CD4-positive, alpha-beta memory T cell (primary cell): Measurements from ENCODE around the gene HIPK2. TPM values are rescaled to one million over a fixed set of nuclear protein-coding genes. Genes with fewer than 3 reads are reported as not detected.

ENCODE experiments used
- CTCF ChIA-PET: fragments of 350-600 bp; sonication (Branson Sonifier 250); formaldehyde crosslinking; loops from one replicate; lab custom pipeline; 2021; ENCODE audit warnings: inconsistent platforms; ENCODE audit not compliant: partially characterized antibody; lab: Charles Lee
- POLR2A ChIA-PET: fragments of 350-600 bp; sonication (Branson Sonifier 250); formaldehyde crosslinking; loops from one replicate; lab custom pipeline; 2021; ENCODE audit not compliant: partially characterized antibody; lab: Charles Lee
- DNase-seq, 5 donors: peaks; one replicate each; pipeline versions ENCODE4 v3.0.0 to v3.0.0-alpha.2; 2020 to 2022; ENCODE audit warnings: mixed read lengths in 1 of 5
- H3K27ac ChIP-seq: one replicate; pipeline ENCODE4 v1.7.0; 2013; ENCODE audit warnings: low read depth, low read length
- H3K27me3 ChIP-seq: 2 replicates; pipeline ENCODE4 v1.7.0; 2013; ENCODE audit warnings: mild to moderate bottlenecking, low read length, moderate library complexity; ENCODE audit not compliant: insufficient read depth
- H3K36me3 ChIP-seq: 2 replicates; pipeline ENCODE4 v1.7.0; 2013; ENCODE audit warnings: mild to moderate bottlenecking, low read length, moderate library complexity; ENCODE audit not compliant: insufficient read depth
- H3K4me1 ChIP-seq: 2 replicates; pipeline ENCODE4 v1.7.0; 2013; ENCODE audit warnings: mild to moderate bottlenecking, low read length, moderate library complexity; ENCODE audit not compliant: insufficient read depth
- H3K4me3 ChIP-seq, 2 donors: one replicate each; pipeline ENCODE4 v1.7.0; 2013; ENCODE audit warnings: low read length in 2 of 2, mild to moderate bottlenecking in 1 of 2
- H3K9me3 ChIP-seq, 2 donors: one replicate each; pipeline ENCODE4 v1.7.0; 2013; ENCODE audit warnings: low read length in 2 of 2, control low read depth in 1 of 2; ENCODE audit not compliant: control insufficient read depth in 1 of 2
- H3K27ac Mint-ChIP-seq, 7 donors: one replicate each; pipeline ENCODE4 v1.8.0; 2020 to 2021; ENCODE audit warnings: mixed read lengths in 7 of 7, mild to moderate bottlenecking in 6 of 7, inconsistent platforms in 3 of 7, moderate library complexity in 3 of 7
- H3K27me3 Mint-ChIP-seq, 2 donors: one replicate each; pipeline ENCODE4 v1.8.0; 2020 to 2021; ENCODE audit warnings: mixed read lengths in 2 of 2
- H3K36me3 Mint-ChIP-seq, 2 donors: one replicate each; pipeline ENCODE4 v1.8.0; 2020 to 2021; ENCODE audit warnings: mixed read lengths in 2 of 2, inconsistent platforms in 1 of 2, mild to moderate bottlenecking in 1 of 2
- H3K4me1 Mint-ChIP-seq, 4 donors: one replicate each; pipeline ENCODE4 v1.8.0; 2020 to 2021; ENCODE audit warnings: mixed read lengths in 4 of 4, mild to moderate bottlenecking in 1 of 4
- H3K4me3 Mint-ChIP-seq, 8 donors: one replicate each; pipeline ENCODE4 v1.8.0; 2020 to 2021; ENCODE audit warnings: mixed read lengths in 8 of 8, mild to moderate bottlenecking in 7 of 8, moderate library complexity in 6 of 8, inconsistent platforms in 3 of 8
- H3K9me3 Mint-ChIP-seq, 8 donors: one replicate each; pipeline ENCODE4 v1.8.0; 2020 to 2021; ENCODE audit warnings: mixed read lengths in 8 of 8, mild to moderate bottlenecking in 5 of 8, inconsistent platforms in 3 of 8, moderate library complexity in 1 of 8
- intact Hi-C: fragments of 100-400 bp; cut with micrococcal nuclease; formaldehyde crosslinking; loops from one replicate; pipeline ENCODE4 v1.15.1; 2023
- polyA plus RNA-seq, 2 donors: library from polyadenylated mRNA; unstranded; fragments of 300-500 nt; fragmentation: Illumina TruSeq; gene quantifications; one replicate each; pipeline ENCODE4 v1.2.3, GENCODE V29; 2021
- total RNA-seq, 2 experiments: library from RNA; stranded (reverse); gene quantifications; one replicate each; pipeline ENCODE4 v1.2.3, GENCODE V29; 2021

Gene HIPK2
- total and polyA plus RNA-seq, 4 experiments from 2014 or later, result 0.87 to 34.1 (median 17.8) TPM

- no peaks in the 10 kb centered on the region for H3K27me3 ChIP-seq
- no peak overlapping the region for H3K4me3 ChIP-seq
- H3K4me3 Mint-ChIP-seq, result no peak overlapping the region
- POLR2A ChIA-PET, result no interaction called here
- H3K36me3 Mint-ChIP-seq, result peaks cover 0 to 12% of the 10 kb centered on the region in 2 donors
- no peak overlapping the region for H3K27ac Mint-ChIP-seq
- peaks cover 3 to 22% (median 10%) of the 10 kb centered on the region in 8 donors for H3K9me3 Mint-ChIP-seq
- DNase-seq, result no peak
- no peaks in the 10 kb centered on the region for H3K36me3 ChIP-seq
- H3K9me3 ChIP-seq, result no peaks in the 10 kb centered on the region
- no peaks in the 10 kb centered on the region for H3K4me1 ChIP-seq
- H3K27me3 Mint-ChIP-seq, result peaks cover 5 to 10% of the 10 kb centered on the region in 2 donors
- no peaks in the 10 kb centered on the region for H3K4me1 Mint-ChIP-seq
- no peak overlapping the region for H3K27ac ChIP-seq
- CTCF ChIA-PET, result no interaction called here
- intact Hi-C loops, result no loop called here
These were observed 29.2 kb upstream of the HIPK2 start for GRCh38 chr7:139807009-139807408.

- Histone ChIP-seq H3K36me3 (no peaks in the 10 kb centered on the region), H3K4me3 (no peak overlapping the region), H3K4me1 (no peaks in the 10 kb centered on the region), H3K9me3 (no peaks in the 10 kb centered on the region), H3K27me3 (no peaks in the 10 kb centered on the region), H3K27ac (no peak overlapping the region)
- Mint-ChIP-seq H3K36me3 (peaks cover 0 to 12% of the 10 kb centered on the region in 2 donors), H3K27ac (no peak overlapping the region), H3K4me3 (no peak overlapping the region), H3K27me3 (peaks cover 5 to 7% of the 10 kb centered on the region in 2 donors), H3K4me1 (peaks cover 0 to 2% (median under 1%) of the 10 kb centered on the region in 4 donors), H3K9me3 (peaks cover 3 to 22% (median 10%) of the 10 kb centered on the region in 8 donors)
- intact Hi-C loops, result no loop called here
- ChIA-PET CTCF (interaction anchor here (1.6 kb wide), 1 partner anchor 159 kb away, joined by 3 read pairs; no protein-coding TSS in a partner anchor), POLR2A (no interaction called here)
- no peak for DNase-seq
These were observed 26.8 kb upstream of the HIPK2 start for GRCh38 chr7:139804571-139804970.

DNA sequence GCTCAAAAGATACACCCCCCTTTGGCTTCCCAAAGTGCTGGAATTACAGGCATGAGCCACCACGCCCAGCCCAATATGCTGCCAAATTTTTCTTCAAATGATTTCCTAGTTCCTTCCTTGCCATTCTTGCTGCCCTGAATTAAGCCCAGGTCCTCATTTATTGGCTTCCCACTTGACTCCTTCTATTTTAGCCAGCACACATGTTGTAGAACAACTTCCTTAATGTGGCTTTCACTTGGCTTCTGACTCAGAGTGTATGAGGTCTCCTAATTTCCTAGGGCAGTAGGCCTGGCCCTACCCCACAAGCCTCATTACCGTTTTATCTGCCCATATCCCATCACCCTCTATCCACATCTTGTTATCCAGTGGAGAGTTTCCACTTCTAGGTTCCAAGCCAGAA is 21.8 kb upstream of the HIPK2 start:
- Histone ChIP-seq H3K36me3 (no peaks in the 10 kb centered on the region), H3K27ac (no peak overlapping the region), H3K4me1 (no peaks in the 10 kb centered on the region), H3K9me3 (no peaks in the 10 kb centered on the region), H3K4me3 (no peak overlapping the region), H3K27me3 (no peaks in the 10 kb centered on the region)
- ChIA-PET POLR2A (no interaction called here), CTCF (no interaction called here)
- intact Hi-C loops, result no loop called here
- Mint-ChIP-seq H3K4me3 (no peak overlapping the region), H3K36me3 (peaks cover 0 to 12% of the 10 kb centered on the region in 2 donors), H3K27ac (no peak overlapping the region), H3K27me3 (peaks cover 3 to 5% of the 10 kb centered on the region in 2 donors), H3K9me3 (peaks cover 0 to 19% (median 8%) of the 10 kb centered on the region in 8 donors), H3K4me1 (peaks cover 0 to 10% (median 9%) of the 10 kb centered on the region in 4 donors)
- no peak for DNase-seq

- H3K36me3 ChIP-seq, result no peaks in the 10 kb centered on the region
- Mint-ChIP-seq H3K4me1 (peaks cover 0 to 10% (median 9%) of the 10 kb centered on the region in 4 donors), H3K27me3 (peaks cover 3 to 5% of the 10 kb centered on the region in 2 donors), H3K27ac (no peak overlapping the region), H3K36me3 (peaks cover 0 to 12% of the 10 kb centered on the region in 2 donors), H3K4me3 (no peak overlapping the region), H3K9me3 (peaks cover 0 to 16% (median 7%) of the 10 kb centered on the region in 8 donors)
- no peaks in the 10 kb centered on the region for H3K4me1 ChIP-seq
- CTCF ChIA-PET, result no interaction called here
- H3K27me3 ChIP-seq, result no peaks in the 10 kb centered on the region
- no peaks in the 10 kb centered on the region for H3K9me3 ChIP-seq
- intact Hi-C loops, result no loop called here
- POLR2A ChIA-PET, result no interaction called here
- no peak overlapping the region for H3K4me3 ChIP-seq
- no peak for DNase-seq
- H3K27ac ChIP-seq, result no peak overlapping the region
These were observed 21.1 kb upstream of the HIPK2 start for GRCh38 chr7:139798892-139799291.

DNA sequence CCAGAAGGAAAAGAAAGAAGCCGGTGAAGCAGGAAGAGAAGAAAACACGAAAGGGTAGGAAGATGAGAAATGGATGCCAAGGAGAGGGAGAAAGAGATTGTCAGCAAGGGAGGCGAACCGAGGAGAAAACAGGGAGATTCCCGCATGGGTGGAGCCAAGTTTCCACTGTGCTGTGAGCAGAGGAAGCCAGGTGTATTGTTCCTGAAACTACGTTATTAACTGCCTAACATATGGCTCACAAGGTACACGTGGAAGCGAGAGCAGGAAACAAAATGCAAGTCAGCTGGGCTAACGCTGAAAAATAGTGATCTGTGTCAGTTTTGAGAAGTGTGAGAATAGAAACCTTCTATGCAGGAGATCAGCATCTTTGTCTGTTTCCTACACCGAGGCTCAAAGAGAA is 20.4 kb upstream of the HIPK2 start:
- Histone ChIP-seq H3K36me3 (no peaks in the 10 kb centered on the region), H3K4me1 (no peaks in the 10 kb centered on the region), H3K27me3 (no peaks in the 10 kb centered on the region), H3K27ac (no peak overlapping the region), H3K4me3 (no peak overlapping the region), H3K9me3 (no peaks in the 10 kb centered on the region)
- H3K36me3 Mint-ChIP-seq, result peaks cover 0 to 12% of the 10 kb centered on the region in 2 donors
- peak overlapping the region in 3 of 7 donors; percentile 22 to 63 (median 47) for H3K27ac Mint-ChIP-seq
- intact Hi-C loops, result no loop called here
- peak overlapping the region in 4 of 8 donors; percentile 12 to 43 (median 26) for H3K4me3 Mint-ChIP-seq
- peaks cover 0 to 13% (median 5%) of the 10 kb centered on the region in 8 donors for H3K9me3 Mint-ChIP-seq
- peaks cover 0 to 10% (median 9%) of the 10 kb centered on the region in 4 donors for H3K4me1 Mint-ChIP-seq
- POLR2A ChIA-PET, result no interaction called here
- CTCF ChIA-PET, result no interaction called here
- H3K27me3 Mint-ChIP-seq, result peaks cover 3 to 5% of the 10 kb centered on the region in 2 donors
- DNase-seq, result no peak

DNA sequence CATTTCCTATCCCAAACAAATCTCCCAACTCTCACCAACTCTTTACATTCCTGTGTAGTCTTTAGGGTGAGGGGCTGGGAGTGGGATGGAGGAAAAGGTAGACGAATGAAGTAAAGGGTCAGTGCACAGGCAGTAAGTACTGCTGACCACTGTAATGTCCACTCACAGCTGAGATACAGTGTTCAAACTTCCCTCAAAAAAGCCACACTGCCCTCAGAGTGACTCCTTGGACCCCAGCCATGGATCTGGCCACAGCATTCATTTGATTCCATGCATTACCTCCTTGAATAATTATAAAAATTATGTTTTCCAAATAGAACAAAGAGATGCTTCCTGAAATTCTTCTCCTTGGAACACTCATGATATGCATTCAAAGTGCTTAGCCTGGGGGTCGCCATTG is 19.8 kb upstream of the HIPK2 start:
- H3K36me3 ChIP-seq, result no peaks in the 10 kb centered on the region
- DNase-seq, result no peak
- Mint-ChIP-seq H3K4me1 (peaks cover 0 to 10% (median 9%) of the 10 kb centered on the region in 4 donors), H3K36me3 (peaks cover 0 to 6% of the 10 kb centered on the region in 2 donors), H3K27ac (no peak overlapping the region), H3K9me3 (peaks cover 0 to 7% (median 3%) of the 10 kb centered on the region in 8 donors), H3K4me3 (no peak overlapping the region), H3K27me3 (peaks cover 0 to 2% of the 10 kb centered on the region in 2 donors)
- no peak overlapping the region for H3K4me3 ChIP-seq
- CTCF ChIA-PET, result no interaction called here
- H3K27ac ChIP-seq, result no peak overlapping the region
- POLR2A ChIA-PET, result no interaction called here
- no peaks in the 10 kb centered on the region for H3K9me3 ChIP-seq
- intact Hi-C loops, result no loop called here
- H3K4me1 ChIP-seq, result no peaks in the 10 kb centered on the region
- H3K27me3 ChIP-seq, result no peaks in the 10 kb centered on the region

DNA sequence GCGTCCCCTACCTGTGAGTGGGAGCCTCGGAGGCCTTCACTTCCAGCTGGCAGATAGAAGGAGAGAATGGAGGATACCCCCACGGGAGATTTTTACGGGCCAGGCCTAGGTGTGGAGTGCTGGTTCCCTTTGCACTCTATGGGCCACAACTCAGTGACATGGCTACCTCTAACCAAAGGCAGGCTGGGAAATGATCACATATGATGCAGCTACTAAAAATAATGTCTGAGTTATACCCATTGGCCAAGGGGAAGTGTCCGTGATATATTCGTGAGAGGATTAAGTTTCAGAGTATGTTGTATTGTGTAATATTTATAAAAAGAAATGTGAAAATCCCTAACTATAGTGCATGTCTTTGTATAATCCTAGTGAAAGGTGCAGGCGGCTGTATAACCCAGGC is 13.5 kb upstream of the HIPK2 start:
- Histone ChIP-seq H3K27ac (no peak overlapping the region), H3K4me3 (no peak overlapping the region), H3K36me3 (no peaks in the 10 kb centered on the region), H3K9me3 (no peaks in the 10 kb centered on the region), H3K4me1 (no peaks in the 10 kb centered on the region), H3K27me3 (no peaks in the 10 kb centered on the region)
- ChIA-PET CTCF (interaction anchor here (0.6 kb wide), 1 partner anchor 201 kb away, joined by 3 read pairs; no protein-coding TSS in a partner anchor), POLR2A (interaction anchor here (1.5 kb wide), 1 partner anchor 13 kb away, joined by 3 read pairs; no protein-coding TSS in a partner anchor)
- no peaks in the 10 kb centered on the region for H3K4me1 Mint-ChIP-seq
- peaks cover 2 to 5% of the 10 kb centered on the region in 2 donors for H3K27me3 Mint-ChIP-seq
- no peak overlapping the region for H3K27ac Mint-ChIP-seq
- H3K36me3 Mint-ChIP-seq, result peaks cover 0 to 4% of the 10 kb centered on the region in 2 donors
- intact Hi-C loops, result no loop called here
- H3K9me3 Mint-ChIP-seq, result peaks cover 0 to 5% (median 3%) of the 10 kb centered on the region in 8 donors
- H3K4me3 Mint-ChIP-seq, result no peak overlapping the region
- DNase-seq, result no peak
